Fibroblast of lung (primary cell): ENCODE data around the gene PLD1. TPM values are rescaled to one million over a fixed set of nuclear protein-coding genes. Genes with fewer than 3 reads are reported as not detected.
A peak's percentile ranks its signal among the peaks of the same experiment; 100 is the strongest.

Source experiments
- DNase-seq, 2 donors: peaks; one replicate each; pipeline versions ENCODE4 v3.0.0 to v3.0.0-alpha.2; 2010; ENCODE audit warnings: low read depth in 2 of 2
- H2AFZ ChIP-seq: 2 replicates; pipeline ENCODE4 v1.5.1; 2012; ENCODE audit warnings: low read length, control low read depth, inconsistent platforms
- H3K27ac ChIP-seq: 2 replicates; pipeline ENCODE4 v1.5.1; 2011; ENCODE audit warnings: low read length, control low read depth; ENCODE audit not compliant: insufficient read depth
- H3K27me3 ChIP-seq: 2 replicates; pipeline ENCODE4 v1.5.1; 2011; ENCODE audit warnings: mild to moderate bottlenecking, low read length; ENCODE audit not compliant: control insufficient read depth, insufficient read depth
- H3K36me3 ChIP-seq: 2 replicates; pipeline ENCODE4 v1.5.1; 2011; ENCODE audit warnings: low read length; ENCODE audit not compliant: control insufficient read depth, insufficient read depth
- H3K4me1 ChIP-seq: 2 replicates; pipeline ENCODE4 v1.5.1; 2011; ENCODE audit warnings: low read length; ENCODE audit not compliant: control insufficient read depth, insufficient read depth; ENCODE audit errors: extremely low read depth
- H3K4me2 ChIP-seq: 2 replicates; pipeline ENCODE4 v1.5.1; 2011; ENCODE audit warnings: low read length, control low read depth; ENCODE audit not compliant: insufficient read depth; ENCODE audit errors: extremely low read depth
- H3K4me3 ChIP-seq, 4 experiments: fragments of 200-600 bp in 1 of 4; sonication (generic) in 1 of 4; replicated peaks in 1 of 4; 2 replicates each; pipeline ENCODE4 v1.5.1; 2011 to 2016; ENCODE audit warnings: low read length in 4 of 4, low read depth in 3 of 4, mild to moderate bottlenecking in 3 of 4, control low read depth in 2 of 4, inconsistent platforms in 1 of 4, mixed read lengths in 1 of 4; ENCODE audit not compliant: insufficient read depth in 1 of 4; ENCODE audit errors: control extremely low read depth in 1 of 4
- H3K79me2 ChIP-seq: 2 replicates; pipeline ENCODE4 v1.5.1; 2012; ENCODE audit warnings: mild to moderate bottlenecking, low read length, inconsistent platforms; ENCODE audit not compliant: control insufficient read depth, insufficient read depth
- H3K9ac ChIP-seq: 2 replicates; pipeline ENCODE4 v1.5.1; 2011; ENCODE audit warnings: mild to moderate bottlenecking, low read length, control low read depth; ENCODE audit not compliant: insufficient read depth
- H3K9me3 ChIP-seq: 2 replicates; pipeline ENCODE4 v1.5.1; 2012; ENCODE audit warnings: low read depth, low read length; ENCODE audit not compliant: control insufficient read depth, insufficient read depth
- H4K20me1 ChIP-seq: 2 replicates; pipeline ENCODE4 v1.5.1; 2011; ENCODE audit warnings: low read length; ENCODE audit not compliant: control insufficient read depth, insufficient read depth; ENCODE audit errors: extremely low read depth
- CTCF ChIP-seq, 2 donors: IDR thresholded peaks in 1 of 2; conservative IDR thresholded peaks in 1 of 2; 1 replicate in 1 of 2; 2 replicates in 1 of 2; pipeline ENCODE4 v1.5.1; 2011 to 2012; ENCODE audit warnings: low read length in 2 of 2, control low read depth in 1 of 2, inconsistent platforms in 1 of 2, low read depth in 1 of 2, mild to moderate bottlenecking in 1 of 2
- EZH2 ChIP-seq: IDR thresholded peaks from 2 replicates; pipeline ENCODE4 v1.5.1; 2012; ENCODE audit warnings: low read length, control low read depth, mild to moderate bottlenecking; ENCODE audit errors: missing control alignments
- polyA plus RNA-seq, 2 donors: library from polyadenylated mRNA; depleted of rRNA in 1 of 2; stranded (reverse) in 1 of 2; unstranded in 1 of 2; fragments of >200 nt; gene quantifications; 2 replicates each; pipeline ENCODE4 v1.2.1, GENCODE V29; 2011 to 2012; ENCODE audit warnings: missing spikeins in 1 of 2
- total RNA-seq: library from RNA; depleted of rRNA; stranded (reverse); fragments of >200 nt; gene quantifications from 2 replicates; pipeline ENCODE4 v1.2.1, GENCODE V29; 2014

PLD1 gene
- total and polyA plus RNA-seq, 2 donors (not counting 1 experiment from before 2014, with no cell fraction given): 10.8 to 18.8 TPM

DNA sequence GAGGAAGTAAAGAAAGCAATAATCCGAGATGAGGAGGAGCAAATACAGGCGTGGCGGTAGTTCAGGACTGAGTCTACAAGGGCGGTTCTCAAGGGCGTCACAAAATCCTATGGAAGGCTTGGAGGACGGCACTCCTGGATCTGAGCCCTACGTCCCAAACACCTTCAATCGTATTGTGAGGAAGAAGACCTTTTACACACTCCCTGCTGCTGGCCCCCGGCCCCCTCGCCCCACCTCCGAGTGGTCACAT is 747 bp downstream of the PLD1 start:
- no peak for TF ChIP-seq CTCF (conservative IDR thresholded peaks at IDR 0.05 in 1 of 2, IDR thresholded peaks at IDR 0.05 in 1 of 2; ENCODE audit: low read depth in 1 of 2, low read length in 2 of 2)
- no peaks in the 10 kb centered on the region for H3K79me2 ChIP-seq
- H2AFZ ChIP-seq: peak overlapping the region; percentile 60
- peak in 1 of 2 donors; percentile 80 for DNase-seq
- peaks cover 17% of the 10 kb centered on the region for H3K4me1 ChIP-seq
- H3K36me3 ChIP-seq: no peaks in the 10 kb centered on the region
- H3K4me2 ChIP-seq: peak overlapping the region; percentile 94
- H3K9me3 ChIP-seq: no peaks in the 10 kb centered on the region
- H3K27me3 ChIP-seq: no peaks in the 10 kb centered on the region
- peak overlapping the region; percentile 92 for H3K9ac ChIP-seq
- no peaks in the 10 kb centered on the region for H4K20me1 ChIP-seq
- H3K27ac ChIP-seq: peak overlapping the region; percentile 94
- peak overlapping the region; percentile 63 to 74 (median 68) for H3K4me3 ChIP-seq

- Histone ChIP-seq H3K36me3 (no peaks in the 10 kb centered on the region), H3K4me1 (peaks cover 15% of the 10 kb centered on the region), H4K20me1 (no peaks in the 10 kb centered on the region), H3K27ac (no peak overlapping the region), H3K4me3 (no peak overlapping the region), H3K9ac (no peak overlapping the region), H3K9me3 (no peaks in the 10 kb centered on the region), H3K79me2 (no peaks in the 10 kb centered on the region), H2AFZ (no peak overlapping the region), H3K4me2 (no peak overlapping the region), H3K27me3 (no peaks in the 10 kb centered on the region)
- TF ChIP-seq CTCF (conservative IDR thresholded peaks at IDR 0.05 in 1 of 2, IDR thresholded peaks at IDR 0.05 in 1 of 2; ENCODE audit: low read depth in 1 of 2, low read length in 2 of 2) (no peak), EZH2 (no peak)
- no peak for DNase-seq
These were observed 2.5 kb downstream of the PLD1 start for GRCh38 chr3:171807806-171808205.

DNA sequence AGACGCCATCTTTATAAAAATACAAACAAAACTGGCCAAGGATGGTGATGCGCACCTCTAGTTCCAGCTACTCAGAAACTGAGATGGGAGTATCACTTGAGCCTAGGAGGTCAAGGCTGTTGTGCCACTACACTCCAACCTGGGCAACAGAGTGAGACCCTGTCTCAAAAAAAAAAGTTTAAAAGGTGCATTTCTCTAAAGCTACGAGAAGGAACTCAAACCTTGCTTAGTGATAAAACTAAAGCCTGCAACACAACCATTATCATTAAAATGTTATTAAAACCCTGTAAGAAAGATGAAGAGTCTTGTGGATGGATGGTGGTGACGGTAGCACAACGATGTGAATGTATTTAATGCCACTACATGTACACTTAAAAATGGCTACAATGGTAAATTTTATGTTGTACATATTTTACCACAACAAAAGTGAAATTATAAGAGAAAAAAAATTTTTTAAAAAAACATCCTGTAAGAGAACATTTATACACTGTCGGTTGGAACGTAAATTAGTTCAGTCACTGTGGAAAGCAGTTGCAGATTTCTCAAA is 3.1 kb downstream of the PLD1 start:
- Histone ChIP-seq H3K27me3 (no peaks in the 10 kb centered on the region), H2AFZ (no peak overlapping the region), H3K9me3 (no peaks in the 10 kb centered on the region), H3K36me3 (no peaks in the 10 kb centered on the region), H3K4me2 (no peak overlapping the region), H3K79me2 (no peaks in the 10 kb centered on the region), H3K4me3 (no peak overlapping the region), H4K20me1 (no peaks in the 10 kb centered on the region), H3K4me1 (peaks cover 16% of the 10 kb centered on the region), H3K27ac (peak overlapping the region; percentile 70), H3K9ac (no peak overlapping the region)
- DNase-seq: no peak
- TF ChIP-seq CTCF (conservative IDR thresholded peaks at IDR 0.05 in 1 of 2, IDR thresholded peaks at IDR 0.05 in 1 of 2; ENCODE audit: low read depth in 1 of 2, low read length in 2 of 2): no peak
- TF ChIP-seq EZH2: no peak
